HG02678 (cell line): ENCODE measurements around the gene GNAI1.
"Not testable (repeated sequence)": the region's sequence is repeated elsewhere in the genome, so short reads cannot be mapped to it uniquely, and the experiment has no call there.

Experiments used
- ATAC-seq: cut with Tn5 transposase; IDR thresholded peaks from one replicate; pipeline ENCODE4 v1.9.1; 2021; ENCODE audit warnings: mild to moderate bottlenecking, moderate library complexity; ENCODE audit not compliant: unreplicated experiment

Gene GNAI1

DNA sequence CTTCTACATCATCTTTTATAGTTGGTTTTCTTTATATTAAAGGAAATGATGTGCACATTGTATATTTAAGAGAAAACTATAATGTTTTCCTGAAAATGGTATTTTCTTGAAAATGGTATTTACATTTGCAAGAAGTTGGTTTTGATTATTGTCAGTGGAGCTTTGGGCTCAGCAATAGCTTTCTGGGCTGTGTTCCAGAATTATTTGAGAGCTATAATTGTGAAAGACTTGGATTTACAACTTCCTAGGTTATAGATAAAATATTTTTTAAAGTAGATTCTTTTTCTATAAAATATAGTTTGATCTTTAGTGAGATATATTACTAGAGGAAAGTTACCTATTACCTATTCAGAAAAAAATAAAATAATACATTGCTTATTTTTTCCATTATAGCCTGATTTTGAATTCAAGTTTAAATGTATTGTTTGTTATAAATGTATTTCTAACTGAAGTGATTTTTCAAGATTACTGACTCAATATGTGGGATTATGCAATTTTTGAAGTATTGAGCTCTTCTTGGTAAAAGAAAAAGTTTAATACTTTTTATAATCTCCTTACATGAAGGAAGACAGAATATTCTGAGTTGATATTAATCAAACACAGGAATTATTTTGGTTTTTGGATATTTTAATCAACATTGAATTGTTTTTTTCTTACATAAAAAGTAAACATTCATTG is 20.2 kb downstream of the GNAI1 start:
- no peak for ATAC-seq

DNA sequence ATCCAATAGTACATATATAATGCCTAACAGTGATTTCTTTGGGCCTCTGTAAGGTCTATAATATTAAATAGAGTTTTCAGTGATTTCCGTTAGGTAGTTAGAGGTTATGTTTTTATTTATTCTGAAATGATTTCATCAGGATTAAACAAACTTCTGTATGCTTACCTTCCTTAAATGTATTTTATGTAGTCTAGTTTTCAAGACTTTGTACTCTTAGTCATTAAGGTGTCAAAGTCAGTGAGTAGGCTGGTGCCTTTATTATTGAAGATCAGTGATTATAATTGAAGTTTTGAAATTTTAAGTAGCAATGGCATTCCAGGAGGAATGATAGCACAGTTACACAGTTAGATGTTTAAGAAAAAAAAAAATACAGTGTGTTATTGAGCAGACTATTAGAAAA is 20.7 kb downstream of the GNAI1 start:
- ATAC-seq, result no peak

DNA sequence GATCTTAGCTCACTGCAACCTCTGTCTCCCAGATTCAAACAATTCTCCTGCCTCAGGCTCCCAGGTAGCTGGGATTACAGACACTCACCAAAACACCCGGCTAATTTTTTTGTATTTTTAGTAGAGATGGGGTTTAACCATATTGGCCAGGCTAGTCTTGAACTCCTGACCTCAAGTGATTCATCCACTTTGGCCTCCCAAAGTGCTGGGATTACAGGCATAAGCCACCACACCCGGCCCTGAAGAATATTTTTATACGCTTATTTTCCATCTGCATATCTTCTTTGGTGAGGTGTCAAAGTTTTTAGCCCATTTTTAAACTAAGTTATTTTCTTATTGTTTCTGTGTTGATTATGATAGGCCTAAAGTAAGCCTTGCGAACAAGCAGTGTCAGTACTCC is 23.1 kb downstream of the GNAI1 start:
- ATAC-seq, result not testable (repeated sequence)

DNA sequence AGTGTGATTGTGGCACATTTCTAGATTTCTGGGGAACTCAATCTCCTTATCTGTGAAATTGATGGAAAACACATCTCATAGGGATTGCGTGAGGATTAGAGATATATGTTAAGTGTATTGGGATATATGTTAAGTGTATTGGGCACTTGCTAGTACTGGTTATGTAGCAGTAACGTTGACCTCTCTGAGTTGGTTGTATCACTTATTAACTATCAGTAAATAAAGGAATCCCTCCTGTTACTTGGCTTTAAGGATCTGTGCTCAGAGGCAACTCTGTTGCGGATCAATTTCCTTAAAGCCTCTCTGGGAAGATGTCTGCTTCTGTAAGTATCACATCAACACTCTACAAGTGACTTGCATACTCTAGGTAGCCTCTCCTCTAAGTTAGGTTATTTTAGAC is 25.2 kb downstream of the GNAI1 start:
- ATAC-seq, result no peak

DNA sequence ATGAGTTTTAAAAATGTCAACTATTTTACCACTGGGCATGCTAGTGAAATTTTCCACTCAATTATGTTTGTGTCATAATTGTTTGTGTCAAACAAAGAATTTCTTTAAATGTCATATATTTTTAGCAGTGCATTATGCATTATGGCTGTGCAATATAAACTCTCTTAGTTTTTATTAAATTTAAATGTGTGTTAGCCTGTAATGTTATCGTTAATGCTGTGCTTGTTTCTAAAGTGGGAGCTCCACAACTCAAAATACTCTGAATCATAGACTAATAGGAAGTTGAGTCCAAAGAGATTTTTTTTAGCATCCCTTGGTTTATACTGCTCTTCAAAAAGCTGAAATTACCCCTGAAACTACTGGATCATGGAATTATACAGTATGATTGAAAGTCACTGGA is 26.8 kb downstream of the GNAI1 start:
- no peak for ATAC-seq

DNA sequence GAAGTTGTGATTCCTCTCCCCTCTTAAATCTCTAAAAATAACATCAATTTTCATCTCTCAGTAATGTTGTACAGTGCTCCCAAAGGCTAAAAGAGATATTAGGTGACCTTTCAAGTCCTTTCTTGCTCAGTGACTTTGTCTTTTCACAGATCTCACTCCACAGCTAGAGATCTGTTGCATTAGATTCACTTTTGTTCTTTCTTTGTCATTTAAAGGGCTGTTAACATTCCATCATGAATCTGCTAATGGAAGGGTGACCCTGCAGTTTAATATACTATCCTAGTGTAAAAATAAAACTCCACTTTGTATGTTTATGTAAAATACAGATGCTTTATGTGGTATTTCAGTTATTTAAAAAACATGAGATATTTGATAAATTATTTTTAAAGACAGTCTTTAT is 30.5 kb downstream of the GNAI1 start:
- no peak for ATAC-seq

DNA sequence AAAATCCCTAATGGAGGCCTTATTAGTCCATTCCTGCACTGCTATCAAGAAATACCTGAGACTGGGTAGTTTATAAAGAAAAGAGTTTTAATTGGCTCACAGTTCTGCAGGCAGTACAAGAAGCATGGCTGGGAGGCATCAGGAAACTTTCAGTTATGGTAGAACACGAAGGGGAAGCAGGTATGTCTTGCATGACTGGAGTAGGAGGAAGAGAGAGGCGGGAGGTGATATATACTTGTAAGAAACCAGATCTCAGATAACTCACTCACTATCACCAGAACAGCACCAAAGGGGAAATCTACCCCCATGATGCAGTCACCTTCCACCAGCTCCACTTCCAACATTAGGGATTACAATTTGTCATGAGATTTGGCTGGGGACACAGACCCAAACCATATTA is 35.8 kb downstream of the GNAI1 start:
- no peak for ATAC-seq

DNA sequence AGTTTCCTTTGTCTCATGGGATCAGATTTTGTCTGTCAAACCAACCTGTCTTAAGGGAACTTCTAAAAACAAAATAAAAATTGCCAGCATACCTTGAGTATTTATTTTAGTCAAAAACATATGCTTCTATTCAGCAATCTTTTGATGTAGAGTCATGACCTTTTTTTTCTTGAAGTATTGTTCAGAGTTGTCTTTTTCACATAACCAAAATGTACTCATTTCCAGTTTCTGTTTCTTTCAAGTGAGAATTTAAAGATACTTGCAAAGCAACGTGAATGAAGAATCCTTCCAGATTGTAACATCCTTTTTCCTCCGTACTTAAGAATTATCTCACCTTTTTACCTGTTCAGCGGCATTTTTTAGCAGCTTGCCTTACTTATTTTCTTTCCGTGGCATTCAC is 37.8 kb downstream of the GNAI1 start:
- ATAC-seq, result no peak

DNA sequence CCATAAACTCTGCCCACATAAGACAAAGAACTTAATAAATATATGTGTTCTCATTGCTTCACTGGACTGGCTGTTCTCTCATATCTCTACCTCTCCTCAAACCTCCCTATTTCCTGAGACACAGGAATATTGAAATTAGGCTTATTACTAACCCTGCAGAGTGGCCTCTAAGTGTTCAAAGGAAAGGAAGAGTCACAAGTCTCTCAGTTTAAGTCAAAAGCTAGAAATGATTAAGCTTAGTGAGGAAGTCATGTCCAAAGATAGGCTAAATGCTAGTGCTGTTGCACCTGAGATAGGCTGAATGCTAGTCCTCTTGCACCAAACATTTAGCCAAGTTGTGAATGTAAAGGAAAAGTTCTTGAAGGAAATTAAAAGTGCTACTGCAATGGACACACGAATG is 41.1 kb downstream of the GNAI1 start:
- ATAC-seq, result peak; percentile 47

DNA sequence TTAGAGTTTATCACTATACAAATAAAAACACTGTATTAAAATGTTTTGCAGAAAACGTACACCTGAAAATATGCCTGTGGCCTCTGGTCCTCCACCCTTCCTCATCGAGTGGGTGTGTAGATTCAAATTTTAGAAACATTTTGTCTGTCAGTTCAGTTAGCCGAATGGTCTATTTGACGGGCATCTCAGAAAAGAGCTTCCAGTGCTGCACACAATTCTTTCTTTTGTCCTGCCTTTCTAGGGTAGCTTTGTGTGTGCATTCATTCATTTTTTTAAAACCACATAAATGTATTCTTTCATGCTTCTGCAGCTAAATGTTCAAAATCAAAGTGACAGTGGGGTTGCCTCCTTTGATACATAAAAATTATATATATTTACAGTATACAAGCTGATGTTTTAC is 46.8 kb downstream of the GNAI1 start:
- no peak for ATAC-seq

DNA sequence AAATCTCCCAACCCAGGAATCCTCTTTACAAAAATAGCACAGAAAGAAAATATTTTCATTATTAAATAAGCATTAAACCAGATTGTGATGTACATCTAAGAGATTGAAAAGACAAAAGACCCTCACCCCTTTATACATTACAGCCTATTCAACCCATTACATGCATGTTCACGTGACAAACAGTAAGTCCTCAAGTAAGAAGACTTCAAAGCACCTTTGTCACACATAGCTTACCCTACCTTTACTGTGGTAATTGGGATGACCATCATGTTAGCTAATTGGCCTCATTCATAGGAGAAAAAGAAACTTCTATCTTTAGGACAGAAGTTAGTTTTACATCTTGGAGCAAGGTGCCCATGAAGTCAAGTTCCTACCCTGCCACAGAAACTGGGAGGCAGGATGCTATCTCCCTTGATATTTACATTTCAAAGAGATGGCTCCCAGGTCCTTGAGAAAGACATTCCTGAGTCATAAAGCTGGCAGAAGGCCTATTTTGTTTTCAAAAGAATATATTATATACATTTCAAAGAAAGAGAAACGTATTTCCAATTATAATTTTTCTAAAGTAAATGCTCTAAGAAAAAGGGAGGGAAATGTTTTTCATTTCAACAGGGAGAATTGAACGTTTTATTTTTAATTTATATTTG is 48.1 kb downstream of the GNAI1 start:
- ATAC-seq, result no peak

DNA sequence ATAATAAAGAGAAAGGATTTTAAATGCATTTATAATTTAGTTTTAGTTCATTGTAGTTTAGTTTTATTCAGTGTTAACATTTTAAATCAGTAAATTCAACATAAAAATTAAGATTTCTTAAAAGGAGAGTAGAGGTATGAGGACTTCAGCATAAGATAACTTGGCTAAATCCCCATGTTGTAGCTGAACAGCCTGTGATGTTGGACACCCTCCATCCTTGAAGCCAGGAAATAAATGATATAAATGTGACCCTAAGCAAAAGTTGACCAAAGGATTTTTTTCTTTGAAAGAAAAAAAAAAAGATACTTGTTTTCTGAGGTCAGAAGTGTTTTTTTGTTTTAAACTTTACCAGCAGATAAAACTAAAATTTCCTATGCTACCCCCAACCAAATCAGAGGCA is 48.7 kb downstream of the GNAI1 start:
- no peak for ATAC-seq

DNA sequence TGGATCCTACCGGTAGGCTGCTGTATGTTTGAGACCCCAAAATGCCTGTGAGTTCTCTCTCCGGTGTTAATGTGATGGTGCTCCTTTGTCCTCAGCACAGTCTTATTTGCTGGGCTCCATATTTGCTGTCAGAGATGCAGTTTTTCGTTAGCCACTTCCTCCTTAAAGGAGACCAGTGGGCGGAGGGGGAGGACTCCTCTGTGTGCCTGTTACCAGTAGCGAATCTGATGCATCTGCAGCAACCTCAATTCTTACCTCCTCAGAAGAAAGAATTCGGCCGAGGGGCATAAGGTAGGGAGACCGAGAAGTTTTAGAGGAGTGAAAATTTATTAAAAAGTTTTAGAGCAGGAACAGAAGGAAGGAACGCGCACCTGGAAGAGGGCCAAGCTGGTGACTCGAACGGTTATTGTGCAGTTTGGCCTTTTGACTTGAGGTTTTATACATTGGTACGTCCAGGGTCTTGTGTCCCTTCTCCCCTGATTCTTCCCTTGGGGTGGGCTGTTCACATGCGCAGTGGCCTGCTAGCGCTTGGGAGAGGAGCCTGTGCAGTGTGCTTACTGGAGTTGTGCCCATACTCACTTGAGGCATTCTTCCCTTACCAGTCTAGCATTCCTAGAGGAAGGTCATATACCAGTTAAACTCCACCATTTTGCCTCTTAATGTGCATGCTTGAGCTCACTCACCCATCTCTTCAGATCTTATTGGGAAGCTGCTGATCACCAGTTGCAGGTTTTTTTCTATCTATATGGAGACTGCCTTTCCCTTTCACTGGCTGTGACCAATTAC is 49.5 kb downstream of the GNAI1 start:
- no peak for ATAC-seq

DNA sequence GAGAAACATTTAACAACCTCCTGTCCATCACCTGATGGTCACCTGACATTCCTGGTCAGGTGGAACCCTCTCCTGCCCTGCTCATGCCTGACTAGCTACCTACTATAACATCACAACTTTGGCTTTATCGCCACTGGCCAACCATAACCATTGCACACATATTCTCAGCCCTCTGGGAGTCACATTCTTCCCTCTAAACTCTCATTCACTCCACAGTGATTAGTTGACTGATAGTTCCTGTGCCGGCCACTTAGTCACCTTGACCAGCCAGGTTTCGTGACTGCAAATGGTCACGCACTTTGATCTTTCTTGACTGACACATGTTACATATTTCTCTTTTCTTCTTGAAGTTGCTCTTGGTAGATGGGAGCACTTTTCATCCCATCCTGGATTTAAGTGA is 50.1 kb downstream of the GNAI1 start:
- no peak for ATAC-seq

DNA sequence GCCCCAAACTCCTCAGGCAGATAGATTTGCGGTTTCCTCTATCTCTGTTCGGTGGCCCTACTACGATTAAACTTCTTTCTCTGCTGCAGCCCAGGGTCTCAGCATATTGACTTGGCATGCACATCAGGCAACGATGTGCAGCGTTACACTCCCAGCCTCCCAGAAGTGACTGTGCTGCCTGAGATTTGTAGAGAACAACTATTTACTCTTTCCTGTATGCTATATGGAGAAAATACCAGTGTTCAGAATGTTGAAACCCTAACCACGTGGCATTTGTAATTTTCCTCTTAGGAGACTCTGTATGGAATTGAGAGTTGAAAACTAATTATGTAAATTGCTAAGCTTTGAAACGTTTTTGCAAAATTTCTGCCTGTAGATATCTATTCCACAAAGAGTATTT is 50.9 kb downstream of the GNAI1 start:
- no peak for ATAC-seq

DNA sequence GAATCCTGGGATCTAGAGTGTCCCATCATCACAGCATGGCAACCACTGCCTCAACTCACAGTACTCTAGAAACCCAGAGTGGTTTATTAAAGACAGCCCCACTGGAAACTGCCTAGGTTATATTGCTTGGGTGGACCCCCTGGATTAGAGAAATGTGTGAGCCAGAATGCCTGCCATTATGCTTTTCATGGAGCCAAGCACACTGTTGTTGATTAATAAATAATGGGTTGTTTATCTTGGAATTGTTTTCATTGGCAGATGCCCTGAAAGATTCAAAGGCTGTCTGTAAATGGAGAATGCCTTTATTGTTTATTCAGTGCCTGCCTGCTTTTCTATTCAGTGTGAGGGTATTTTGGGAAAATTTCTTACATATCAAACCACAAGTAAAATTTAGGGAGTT is 52.1 kb downstream of the GNAI1 start:
- no peak for ATAC-seq

DNA sequence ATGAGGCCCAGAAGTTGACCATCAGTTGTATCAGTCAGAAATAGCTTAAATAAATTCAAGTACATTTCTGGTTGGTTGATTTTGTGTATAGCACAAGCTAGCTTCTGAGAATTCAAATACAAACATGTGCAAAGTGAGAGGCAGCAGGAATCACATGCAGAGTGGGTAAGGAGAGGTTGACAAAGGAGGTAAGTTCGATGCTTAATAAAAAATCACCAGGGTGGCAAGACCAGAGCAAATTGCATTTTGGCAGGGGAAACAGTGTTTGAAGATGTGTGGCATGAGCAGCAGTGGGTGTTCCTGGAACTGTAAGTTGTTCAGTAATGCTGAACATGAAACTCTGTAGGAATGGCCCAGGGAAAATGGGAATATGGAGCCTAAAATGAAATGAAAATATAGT is 52.6 kb downstream of the GNAI1 start:
- ATAC-seq, result no peak

DNA sequence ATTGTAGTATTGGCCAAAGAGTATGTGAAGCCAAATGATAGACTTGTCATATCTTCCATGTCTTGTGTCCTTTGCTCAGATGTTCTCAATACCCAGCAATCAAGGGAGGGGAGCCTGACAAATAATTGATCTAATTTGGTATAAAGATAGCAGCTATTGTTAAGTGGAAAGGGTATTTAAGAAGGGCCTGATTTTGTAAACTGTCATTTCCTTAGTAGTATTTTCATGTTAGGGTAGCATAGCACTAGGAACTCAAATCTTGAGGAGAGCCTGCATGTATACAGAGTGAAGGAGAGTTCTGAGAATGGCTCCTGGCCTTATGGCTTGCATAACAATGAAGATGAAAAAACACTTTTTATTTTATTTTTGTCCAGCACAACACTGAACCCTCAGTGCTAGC is 53.1 kb downstream of the GNAI1 start:
- ATAC-seq, result no peak

DNA sequence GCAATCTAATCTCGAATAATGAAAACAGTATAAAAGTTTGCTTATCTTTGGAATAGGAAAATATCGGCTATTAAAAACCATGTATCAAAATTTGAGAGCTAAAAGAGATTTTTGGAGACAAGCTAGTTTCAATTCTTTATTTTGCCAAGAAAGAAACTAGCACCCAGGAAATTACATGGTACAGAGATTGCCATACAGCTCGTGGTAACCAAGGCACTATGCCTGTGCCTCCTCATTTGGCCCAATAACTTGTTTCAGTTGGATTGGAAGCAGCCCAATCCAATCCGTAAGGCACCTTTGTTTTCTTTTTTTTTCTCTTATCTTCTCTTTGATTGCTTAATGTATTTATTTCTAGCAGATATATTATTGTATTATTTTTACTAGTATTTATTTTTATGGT is 55.0 kb downstream of the GNAI1 start:
- ATAC-seq, result no peak

DNA sequence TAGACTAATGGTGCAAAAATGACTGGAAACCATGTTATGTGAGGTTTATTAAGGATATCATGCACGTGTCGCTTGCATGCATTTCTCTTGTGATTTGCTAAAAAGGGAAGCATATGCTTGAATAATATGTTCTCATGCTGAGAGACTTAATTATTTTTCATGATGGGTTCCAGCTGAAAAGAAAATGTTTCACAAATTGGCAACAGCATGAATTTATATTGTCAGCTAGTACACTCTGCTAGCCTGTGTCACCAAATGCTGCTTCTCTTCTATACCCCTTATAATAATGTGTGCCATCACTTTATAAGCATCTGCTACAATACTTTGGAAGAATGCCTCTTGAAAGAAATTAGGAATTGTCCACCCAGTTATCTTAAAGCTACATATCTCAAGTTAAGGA is 63.0 kb downstream of the GNAI1 start:
- ATAC-seq, result no peak

DNA sequence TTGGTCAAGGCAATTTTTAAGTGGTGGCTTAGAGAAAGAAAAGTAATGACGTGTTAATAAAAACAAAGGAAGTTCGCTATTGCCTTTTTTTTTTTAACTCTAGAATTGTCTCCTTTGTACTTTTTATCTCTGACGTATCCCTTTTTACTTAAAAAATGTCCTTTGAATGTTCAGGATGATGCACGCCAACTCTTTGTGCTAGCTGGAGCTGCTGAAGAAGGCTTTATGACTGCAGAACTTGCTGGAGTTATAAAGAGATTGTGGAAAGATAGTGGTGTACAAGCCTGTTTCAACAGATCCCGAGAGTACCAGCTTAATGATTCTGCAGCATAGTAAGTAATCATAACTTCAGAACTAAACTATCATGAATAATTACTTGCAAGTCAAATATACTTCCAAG is 64.4 kb downstream of the GNAI1 start:
- no peak for ATAC-seq

DNA sequence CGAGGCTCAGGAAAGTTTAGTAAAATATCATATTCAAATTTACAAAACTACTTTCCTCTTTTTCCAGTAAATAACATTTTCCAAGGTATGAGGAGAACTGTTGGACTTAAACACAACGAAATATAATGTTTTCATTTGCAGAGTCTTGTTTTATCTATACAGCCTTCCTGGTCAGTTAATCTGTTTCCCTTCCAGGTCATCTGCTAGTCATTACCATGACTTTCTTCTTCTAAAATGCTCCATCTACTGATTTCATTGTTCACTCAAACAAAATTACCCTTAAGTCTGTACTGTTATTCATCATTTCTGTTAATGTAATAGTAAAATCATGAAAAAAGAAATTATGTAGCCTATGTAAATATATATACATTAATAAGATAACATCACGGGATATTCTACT is 69.8 kb downstream of the GNAI1 start:
- no peak for ATAC-seq
